K562 (cell line): Measurements from ENCODE around the gene IL2RG. TPM values are rescaled to one million over a fixed set of nuclear protein-coding genes. Genes with fewer than 3 reads are reported as not detected.

Source experiments
- HDAC3 ChIP-seq: fragments of 450-650 bp; IDR thresholded peaks from 2 replicates; pipeline ENCODE4 v1.6.1; 2018; ENCODE audit warnings: borderline replicate concordance, mild to moderate bottlenecking, moderate library complexity; ENCODE audit not compliant: partially characterized antibody
- IRF1 ChIP-seq: sonication (generic); formaldehyde crosslinking; IDR thresholded peaks from 2 replicates; pipeline ENCODE4 v1.8.0; 2022; ENCODE audit warnings: missing genetic modification reagents, mild to moderate bottlenecking, borderline replicate concordance
- REST ChIP-seq, 2 experiments: fragments of 450-650 bp; formaldehyde crosslinking in 1 of 2; IDR thresholded peaks; 2 replicates each; pipeline versions ENCODE4 v1.4.0 to v1.6.1; 2014 to 2020; ENCODE audit warnings: mild to moderate bottlenecking in 2 of 2, borderline replicate concordance in 1 of 2, low read depth in 1 of 2
- SETDB1 ChIP-seq: IDR thresholded peaks from one replicate; pipeline ENCODE4 v1.6.1; 2012; ENCODE audit warnings: low read length, control low read depth, inconsistent platforms
- SRSF3 ChIP-seq: fragments of 200-400 bp; formaldehyde crosslinking; IDR thresholded peaks from 2 replicates; pipeline ENCODE4 v1.6.1; 2016; ENCODE audit warnings: mild to moderate bottlenecking, low read length, moderate library complexity; ENCODE audit not compliant: insufficient read depth
- ZBTB40 ChIP-seq, 2 experiments: fragments of 450-650 bp in 1 of 2; sonication (generic) in 1 of 2; formaldehyde crosslinking in 1 of 2; IDR thresholded peaks; 2 replicates each; pipeline versions ENCODE4 v1.7.1 to v1.9.0; 2016 to 2022; ENCODE audit warnings: inconsistent platforms in 1 of 2, mild to moderate bottlenecking in 1 of 2, missing genetic modification reagents in 1 of 2
- ZEB2 ChIP-seq: fragments of 450-650 bp; IDR thresholded peaks from 2 replicates; pipeline ENCODE4 v1.6.1; 2016
- polyA plus RNA-seq, 8 experiments: library from polyadenylated mRNA; depleted of rRNA in 4 of 8; stranded (reverse) in 5 of 8; unstranded in 3 of 8; fragments of >200 nt; fragmentation: Nextera tagmentation in 2 of 8; fragmentation: Illumina TruSeq in 1 of 8; extraction: Ambion mirVana in 2 of 8; extraction: Trizol in 1 of 8; gene quantifications; 2 replicates each; pipeline versions ENCODE4 v1.2.1 to v1.2.3, GENCODE V29; 2011 to 2014; ENCODE audit warnings: inconsistent platforms in 1 of 8, missing spikeins in 1 of 8
- total RNA-seq, 7 experiments: library from RNA; depleted of rRNA in 6 of 7; stranded (reverse); fragments of >200 nt in 6 of 7; fragmentation: Illumina TruSeq in 2 of 7; extraction: Trizol in 2 of 7; gene quantifications; 2 replicates each; pipeline versions ENCODE4 v1.2.1 to v1.2.3, GENCODE V29; 2011 to 2021; ENCODE audit warnings: low replicate concordance in 1 of 7

IL2RG gene
- total and polyA plus RNA-seq, 9 of the 15 experiments (the other 6 are each of a cell fraction or from before 2014, with no cell fraction given) = 5.5 to 55.4 (median 19.7) TPM

- TF ChIP-seq ZBTB40 (IDR thresholded peaks at IDR 0.05) = no peak
- TF ChIP-seq ZBTB40 (CRISPR knock-in tag; IDR thresholded peaks at IDR 0.05) = no peak
- no peak for TF ChIP-seq IRF1 (CRISPR knock-in tag)
- TF ChIP-seq SETDB1 = no peak
- TF ChIP-seq SRSF3 = no peak
- no peak for TF ChIP-seq HDAC3
- peak; percentile 78 for TF ChIP-seq REST (IDR thresholded peaks at IDR 0.05; ENCODE audit: borderline replicate concordance)
- no peak for TF ChIP-seq REST (CRISPR knock-in tag; IDR thresholded peaks at IDR 0.05; ENCODE audit: low read depth)
- TF ChIP-seq ZEB2 = no peak
- TF ChIP-seq, all 486 proteins: peak for 13
Measured at GRCh38 chrX:71128915-71129765, 17.8 kb upstream of the IL2RG start (continued).
